Endothelial cell of umbilical vein (primary cell): Measurements from ENCODE around the gene DNM2. TPM values are rescaled to one million over a fixed set of nuclear protein-coding genes. Genes with fewer than 3 reads are reported as not detected.

ENCODE experiments used
- BruUV-seq: library from RNA; stranded (reverse); fragments of 400-500 nt; replicated peaks from 2 replicates; lab custom pipeline; 2021; lab: Mats Ljungman, UMichigan
- CTCF ChIA-PET: fragments of 300-600, 350-600 bp; sonication (Branson Sonifier 250); formaldehyde crosslinking; loops from one replicate; lab custom pipeline; 2021; ENCODE audit warnings: antibody characterized with exemption, inconsistent platforms; lab: Charles Lee
- POLR2A ChIA-PET: fragments of 300-600, 350-600 bp; sonication (Branson Sonifier 250); formaldehyde crosslinking; loops from one replicate; lab custom pipeline; 2021; ENCODE audit warnings: antibody characterized with exemption, inconsistent platforms; lab: Charles Lee
- DNase-seq: peaks from one replicate; pipeline ENCODE4 v3.0.0-alpha.2; 2011; ENCODE audit warnings: low read depth, low spot score
- FAIRE-seq: peaks from 2 replicates; lab custom pipeline; 2011; peaks lifted over from hg19 to GRCh38; lab: Jason Lieb, UNC
- H2AFZ ChIP-seq: 2 replicates; pipeline ENCODE4 v1.6.0; 2012; ENCODE audit warnings: low read depth, low read length, control low read depth, inconsistent platforms
- H3K27ac ChIP-seq: 2 replicates; pipeline ENCODE4 v1.5.1; 2011; ENCODE audit warnings: low read depth, mild to moderate bottlenecking, control low read depth, low read length, moderate library complexity; ENCODE audit not compliant: insufficient read depth
- H3K27me3 ChIP-seq, 2 experiments: 2 replicates each; pipeline versions ENCODE4 v1.6.0 to v1.6.1; 2011; ENCODE audit warnings: low read length in 2 of 2, mixed read lengths in 1 of 2; ENCODE audit not compliant: control insufficient read depth in 2 of 2, insufficient read depth in 2 of 2
- H3K36me3 ChIP-seq, 2 experiments: 2 replicates in 1 of 2; 3 replicates in 1 of 2; pipeline ENCODE4 v1.5.1; 2011; ENCODE audit warnings: low read length in 2 of 2, mild to moderate bottlenecking in 1 of 2, moderate library complexity in 1 of 2; ENCODE audit not compliant: control insufficient read depth in 2 of 2, insufficient read depth in 2 of 2; ENCODE audit errors: extremely low read depth in 1 of 2
- H3K4me1 ChIP-seq: 3 replicates; pipeline ENCODE4 v1.5.1; 2011; ENCODE audit warnings: mild to moderate bottlenecking, low read length; ENCODE audit not compliant: control insufficient read depth, insufficient read depth; ENCODE audit errors: extremely low read depth
- H3K4me2 ChIP-seq: 2 replicates; pipeline ENCODE4 v1.6.1; 2011; ENCODE audit warnings: low read length, control low read depth, mixed read lengths; ENCODE audit not compliant: insufficient read depth
- H3K4me3 ChIP-seq, 3 experiments: fragments of 200-600 bp in 1 of 3; sonication (generic), shearing (Covaris generic) in 1 of 3; replicated peaks in 1 of 3; 2 replicates each; pipeline ENCODE4 v1.5.1; 2011 to 2016; ENCODE audit warnings: control low read depth in 3 of 3, low read length in 3 of 3, mild to moderate bottlenecking in 2 of 3, inconsistent platforms in 1 of 3, low read depth in 1 of 3, moderate library complexity in 1 of 3; ENCODE audit not compliant: insufficient read depth in 1 of 3
- H3K79me2 ChIP-seq: 2 replicates; pipeline ENCODE4 v1.6.0; 2012; ENCODE audit warnings: low read length, inconsistent platforms; ENCODE audit not compliant: control insufficient read depth, insufficient read depth
- H3K9ac ChIP-seq: replicated peaks from 2 replicates; pipeline ENCODE3; 2011; ENCODE audit warnings: low read length, control low read depth; ENCODE audit not compliant: insufficient read depth; ENCODE audit errors: extremely low read depth
- H3K9me1 ChIP-seq: replicated peaks from 3 replicates; pipeline ENCODE4 v1.6.0; 2011; ENCODE audit warnings: mild to moderate bottlenecking, low read length; ENCODE audit not compliant: control insufficient read depth, insufficient read depth; ENCODE audit errors: extremely low read depth
- H3K9me3 ChIP-seq: replicated peaks from 2 replicates; pipeline ENCODE4 v1.5.1; 2012; ENCODE audit warnings: low read length, inconsistent platforms; ENCODE audit not compliant: control insufficient read depth, insufficient read depth
- H4K20me1 ChIP-seq: replicated peaks from 2 replicates; pipeline ENCODE3; 2011; ENCODE audit warnings: mild to moderate bottlenecking, low read length; ENCODE audit not compliant: control insufficient read depth, insufficient read depth; ENCODE audit errors: extremely low read depth
- CTCF ChIP-seq, 2 donors: IDR thresholded peaks; 1 replicate in 1 of 2; 2 replicates in 1 of 2; pipeline ENCODE4 v1.5.1; 2011; ENCODE audit warnings: low read length in 2 of 2, mild to moderate bottlenecking in 2 of 2, moderate library complexity in 2 of 2, control low read depth in 1 of 2, inconsistent platforms in 1 of 2, low read depth in 1 of 2; ENCODE audit not compliant: insufficient read depth in 1 of 2; ENCODE audit errors: extremely low read depth in 1 of 2
- EZH2 ChIP-seq: IDR thresholded peaks from 2 replicates; pipeline ENCODE4 v1.6.1; 2012; ENCODE audit warnings: borderline replicate concordance, low read depth, mild to moderate bottlenecking, moderate library complexity, low read length, inconsistent platforms; ENCODE audit not compliant: severe bottlenecking
- FOS ChIP-seq: IDR thresholded peaks from 2 replicates; pipeline ENCODE4 v1.6.1; 2011; ENCODE audit warnings: mild to moderate bottlenecking, low read length, moderate library complexity, borderline replicate concordance; ENCODE audit not compliant: insufficient read depth
- GATA2 ChIP-seq: IDR thresholded peaks from 2 replicates; pipeline ENCODE4 v1.7.0; 2011; ENCODE audit warnings: low read depth, mild to moderate bottlenecking, moderate library complexity, mixed read lengths, low read length; ENCODE audit not compliant: insufficient read length, insufficient read depth
- JUN ChIP-seq: IDR thresholded peaks from 2 replicates; pipeline ENCODE4 v1.6.1; 2011; ENCODE audit warnings: borderline replicate concordance, low read depth; ENCODE audit not compliant: insufficient read length, insufficient read depth
- MAX ChIP-seq: IDR thresholded peaks from 2 replicates; pipeline ENCODE4 v1.6.1; 2011; ENCODE audit not compliant: insufficient read depth, insufficient read length
- MYC ChIP-seq: IDR thresholded peaks from one replicate; pipeline ENCODE4 v1.6.1; 2011; ENCODE audit warnings: mild to moderate bottlenecking, low read depth, low read length
- POLR2A ChIP-seq: IDR thresholded peaks from 2 replicates; pipeline ENCODE4 v1.6.1; 2012; ENCODE audit warnings: low read depth, mild to moderate bottlenecking, control low read depth, low read length
- POLR2AphosphoS5 ChIP-seq: IDR thresholded peaks from 2 replicates; pipeline ENCODE4 v1.6.1; 2012; ENCODE audit warnings: low read depth, mild to moderate bottlenecking, control low read depth, low read length, moderate library complexity; ENCODE audit not compliant: insufficient read depth
- dilution Hi-C: fragments of 300-500 bp; cut with MboI; formaldehyde crosslinking; loops from one replicate; pipeline ENCODE4 v1.15.0; 2019; ENCODE audit warnings: low sequenced_read_pairs; ENCODE audit not compliant: extremely low pct_ligation_motif_present
- intact Hi-C: fragments of 100-400 bp; cut with micrococcal nuclease; formaldehyde crosslinking; loops from one replicate; pipeline ENCODE4 v1.10.0; 2022
- polyA plus RNA-seq, 4 experiments: library from polyadenylated mRNA; depleted of rRNA in 3 of 4; stranded (reverse) in 3 of 4; unstranded in 1 of 4; fragments of >200 nt; gene quantifications; 2 replicates each; pipeline versions ENCODE4 v1.2.1 to v1.2.3, GENCODE V29; 2011 to 2012; ENCODE audit warnings: missing spikeins in 1 of 4
- total RNA-seq: library from RNA; stranded (reverse); gene quantifications from 2 replicates; pipeline ENCODE4 v1.2.3, GENCODE V29; 2021

Gene DNM2
- total and polyA plus RNA-seq, 2 donors (not counting 3 experiments of a cell fraction or from before 2014, with no cell fraction given) = 81.8 to 175 TPM

GRCh38 chr19:10685210-10685609 is 32.7 kb upstream of the DNM2 start:
- TF ChIP-seq CTCF (IDR thresholded peaks at IDR 0.05; ENCODE audit: extremely low read depth in 1 of 2, insufficient read depth in 1 of 2, low read depth in 1 of 2, low read length in 2 of 2) (no peak), POLR2AphosphoS5 (no peak), GATA2 (no peak), JUN (no peak), MYC (no peak), POLR2A (no peak), FOS (no peak), EZH2 (no peak), MAX (no peak)
- H3K36me3 ChIP-seq = peaks cover 31 to 76% of the 10 kb centered on the region in 2 experiments
- no peaks in the 10 kb centered on the region for H3K27me3 ChIP-seq
- DNase-seq (no peak), FAIRE-seq (no peak)
- no peaks in the 10 kb centered on the region for H3K4me1 ChIP-seq
- H3K9ac ChIP-seq = no peak overlapping the region
- BruUV-seq = TSS peak; percentile 15
- H4K20me1 ChIP-seq = no peaks in the 10 kb centered on the region
- intact Hi-C loops = no loop called here
- no peak overlapping the region for H3K27ac ChIP-seq
- POLR2A ChIA-PET = no interaction called here
- H3K9me1 ChIP-seq = no peaks in the 10 kb centered on the region
- dilution Hi-C loops = no loop called here
- H3K4me3 ChIP-seq = no peak overlapping the region
- CTCF ChIA-PET = no interaction called here
- no peak overlapping the region for H2AFZ ChIP-seq
- H3K4me2 ChIP-seq = no peak overlapping the region
- H3K79me2 ChIP-seq = peaks cover 3% of the 10 kb centered on the region
- H3K9me3 ChIP-seq = no peaks in the 10 kb centered on the region
